GM12878 (cell line): ENCODE results near the gene TMEM168.

Experiments
- ATF7 ChIP-seq: fragments of 450-650 bp; IDR thresholded peaks from 2 replicates; pipeline ENCODE4 v1.6.1; 2016; ENCODE audit warnings: low read depth, mild to moderate bottlenecking
- CBX5 ChIP-seq: sonication (generic); IDR thresholded peaks from 2 replicates; pipeline ENCODE4 v1.6.1; 2016; ENCODE audit warnings: low read depth, moderate library complexity, mild to moderate bottlenecking, inconsistent platforms
- CTCF ChIP-seq, 3 experiments: IDR thresholded peaks in 2 of 3; conservative IDR thresholded peaks in 1 of 3; 2 replicates each; pipeline ENCODE4 v1.5.1; 2011; ENCODE audit warnings: low read depth in 3 of 3, low read length in 3 of 3, mild to moderate bottlenecking in 3 of 3, control low read depth in 2 of 3, moderate library complexity in 2 of 3, inconsistent platforms in 1 of 3, mixed read lengths in 1 of 3; ENCODE audit not compliant: control insufficient read depth in 2 of 3, insufficient read depth in 1 of 3; ENCODE audit errors: extremely low read depth in 1 of 3
- EP300 ChIP-seq, 2 experiments: fragments of 150-350 bp in 1 of 2; IDR thresholded peaks; 2 replicates each; pipeline ENCODE4 v1.6.1; 2011 to 2012; ENCODE audit warnings: low read depth in 2 of 2, low read length in 2 of 2, borderline replicate concordance in 1 of 2, improper control_type of control experiment in 1 of 2, inconsistent platforms in 1 of 2; ENCODE audit not compliant: control insufficient read depth in 1 of 2
- HCFC1 ChIP-seq: fragments of 150-350 bp; IDR thresholded peaks from 2 replicates; pipeline ENCODE4 v1.6.1; 2014; ENCODE audit warnings: low read length
- JUND ChIP-seq: IDR thresholded peaks from 2 replicates; pipeline ENCODE4 v1.6.1; 2012; ENCODE audit warnings: low read depth, mild to moderate bottlenecking, low read length, improper control_type of control experiment, moderate library complexity
- NR2C2 ChIP-seq: IDR thresholded peaks from 2 replicates; pipeline ENCODE4 v1.6.1; 2011; ENCODE audit warnings: borderline replicate concordance, low read depth; ENCODE audit not compliant: control insufficient read depth, insufficient read length
- POLR2A ChIP-seq: IDR thresholded peaks from 2 replicates; pipeline ENCODE4 v1.6.1; 2011; ENCODE audit warnings: low read depth, mild to moderate bottlenecking, low read length
- SMC3 ChIP-seq: IDR thresholded peaks from 2 replicates; pipeline ENCODE4 v1.6.1; 2011; ENCODE audit warnings: low read length, improper control_type of control experiment, borderline replicate concordance
- SP1 ChIP-seq: IDR thresholded peaks from one replicate; pipeline ENCODE4 v1.6.1; 2011; ENCODE audit warnings: low read depth, low read length
- TF ChIP-seq, protein P1 (sequence below): IDR thresholded peaks from 2 replicates; pipeline ENCODE4 v1.6.1; 2011; ENCODE audit warnings: low read depth, mild to moderate bottlenecking, low read length, moderate library complexity, borderline replicate concordance; ENCODE audit errors: extremely low read depth
- TF ChIP-seq, protein P2 (sequence below): IDR thresholded peaks from 2 replicates; pipeline ENCODE4 v1.6.1; 2012; ENCODE audit warnings: low read depth, low read length, improper control_type of control experiment

DNA sequence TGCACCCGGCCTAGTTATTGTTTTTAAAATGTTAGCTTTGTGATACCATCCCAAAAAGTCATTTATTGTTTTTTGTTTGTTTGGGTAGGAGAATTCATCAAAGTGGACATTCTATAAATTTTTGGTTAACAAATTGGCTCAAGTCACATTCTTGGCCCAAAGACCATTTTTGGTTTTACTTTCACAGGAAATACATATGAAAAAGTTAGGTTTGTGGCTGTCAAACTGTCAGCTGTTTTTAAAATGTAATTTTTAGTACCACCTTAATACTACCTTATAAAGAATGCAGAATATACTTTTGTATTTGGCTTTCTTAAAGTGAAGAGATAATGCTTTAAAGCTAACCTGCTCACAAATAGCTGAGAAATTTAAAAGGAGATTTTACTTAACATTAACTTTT is 25.1 kb downstream of the TMEM168 start:
- no peak for TF ChIP-seq NR2C2
- TF ChIP-seq CTCF (IDR thresholded peaks at IDR 0.05 in 2 of 3, conservative IDR thresholded peaks at IDR 0.05 in 1 of 3; ENCODE audit: control insufficient read depth in 2 of 3, extremely low read depth in 1 of 3, insufficient read depth in 1 of 3, low read depth in 3 of 3, low read length in 3 of 3), result no peak
- no peak for TF ChIP-seq ATF7
- no peak for TF ChIP-seq POLR2A
- no peak for TF ChIP-seq JUND
- TF ChIP-seq, protein P1, sequence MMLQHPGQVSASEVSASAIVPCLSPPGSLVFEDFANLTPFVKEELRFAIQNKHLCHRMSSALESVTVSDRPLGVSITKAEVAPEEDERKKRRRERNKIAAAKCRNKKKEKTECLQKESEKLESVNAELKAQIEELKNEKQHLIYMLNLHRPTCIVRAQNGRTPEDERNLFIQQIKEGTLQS, result no peak
- no peak for TF ChIP-seq SMC3
- TF ChIP-seq, protein P2, sequence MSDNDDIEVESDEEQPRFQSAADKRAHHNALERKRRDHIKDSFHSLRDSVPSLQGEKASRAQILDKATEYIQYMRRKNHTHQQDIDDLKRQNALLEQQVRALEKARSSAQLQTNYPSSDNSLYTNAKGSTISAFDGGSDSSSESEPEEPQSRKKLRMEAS, result no peak
- no peak for TF ChIP-seq EP300 (IDR thresholded peaks at IDR 0.05; ENCODE audit: borderline replicate concordance in 1 of 2, control insufficient read depth in 1 of 2, low read depth in 2 of 2, low read length in 2 of 2)
- no peak for TF ChIP-seq CBX5
- TF ChIP-seq HCFC1, result no peak
- no peak for TF ChIP-seq SP1
